DND-41 (cell line): ENCODE measurements around the gene ABL2.

ENCODE experiments used
- ATAC-seq: fragments of 200-7000 bp; cut with Tn5 transposase; 3 replicates; pipeline ENCODE4 v1.9.1; 2021; ENCODE audit warnings: low read depth; ENCODE audit not compliant: insufficient read depth
- DNase-seq: peaks from one replicate; pipeline ENCODE4 v3.0.0-alpha.2; 2020
- H2AFZ ChIP-seq: 2 replicates; pipeline ENCODE4 v1.6.0; 2012; ENCODE audit warnings: low read depth, low read length
- H3K27ac ChIP-seq: 2 replicates; pipeline ENCODE4 v1.5.1; 2012; ENCODE audit warnings: low read length, inconsistent platforms
- H3K27me3 ChIP-seq: fragments of 200-600 bp; sonication (generic); 2 replicates; pipeline ENCODE4 v1.6.0; 2012; ENCODE audit warnings: low read length, mild to moderate bottlenecking, inconsistent platforms; ENCODE audit not compliant: insufficient read depth, poor library complexity
- H3K36me3 ChIP-seq: 2 replicates; pipeline ENCODE4 v1.5.1; 2012; ENCODE audit warnings: low read length, inconsistent platforms; ENCODE audit not compliant: insufficient read depth
- H3K4me1 ChIP-seq: 2 replicates; pipeline ENCODE4 v1.5.1; 2012; ENCODE audit warnings: mild to moderate bottlenecking, low read length; ENCODE audit not compliant: insufficient read depth
- H3K4me2 ChIP-seq: 2 replicates; pipeline ENCODE4 v1.6.0; 2012; ENCODE audit warnings: mild to moderate bottlenecking, moderate library complexity, low read length, inconsistent platforms; ENCODE audit not compliant: insufficient read depth
- H3K4me3 ChIP-seq, 2 experiments: fragments of 200-600 bp in 1 of 2; shearing (Covaris generic) in 1 of 2; 2 replicates each; pipeline ENCODE4 v1.5.1; 2012 to 2016; ENCODE audit warnings: inconsistent platforms in 2 of 2, low read length in 2 of 2, mild to moderate bottlenecking in 2 of 2, low read depth in 1 of 2, moderate library complexity in 1 of 2
- H3K79me2 ChIP-seq: 2 replicates; pipeline ENCODE4 v1.6.0; 2012; ENCODE audit warnings: low read length, inconsistent platforms; ENCODE audit not compliant: insufficient read depth
- H3K9ac ChIP-seq: 2 replicates; pipeline ENCODE4 v1.6.0; 2012; ENCODE audit warnings: low read depth, mild to moderate bottlenecking, inconsistent platforms, low read length, moderate library complexity
- H3K9me3 ChIP-seq: 2 replicates; pipeline ENCODE4 v1.5.1; 2012; ENCODE audit warnings: low read length, moderate library complexity, mild to moderate bottlenecking, inconsistent platforms; ENCODE audit not compliant: insufficient read depth, severe bottlenecking
- H4K20me1 ChIP-seq: 2 replicates; pipeline ENCODE4 v1.6.0; 2012; ENCODE audit warnings: low read length; ENCODE audit not compliant: insufficient read depth
- EZH2 ChIP-seq: IDR thresholded peaks from 3 replicates; pipeline ENCODE4 v1.6.1; 2012; ENCODE audit warnings: borderline replicate concordance, low read depth, mild to moderate bottlenecking, moderate library complexity, low read length, inconsistent platforms; ENCODE audit not compliant: severe bottlenecking
- TF ChIP-seq, protein P1 (sequence below): IDR thresholded peaks from 2 replicates; pipeline ENCODE4 v1.5.1; 2012; ENCODE audit warnings: borderline replicate concordance, low read length, moderate library complexity, mild to moderate bottlenecking; ENCODE audit not compliant: poor library complexity, severe bottlenecking; ENCODE audit errors: extremely low read depth

The ABL2 gene

DNA sequence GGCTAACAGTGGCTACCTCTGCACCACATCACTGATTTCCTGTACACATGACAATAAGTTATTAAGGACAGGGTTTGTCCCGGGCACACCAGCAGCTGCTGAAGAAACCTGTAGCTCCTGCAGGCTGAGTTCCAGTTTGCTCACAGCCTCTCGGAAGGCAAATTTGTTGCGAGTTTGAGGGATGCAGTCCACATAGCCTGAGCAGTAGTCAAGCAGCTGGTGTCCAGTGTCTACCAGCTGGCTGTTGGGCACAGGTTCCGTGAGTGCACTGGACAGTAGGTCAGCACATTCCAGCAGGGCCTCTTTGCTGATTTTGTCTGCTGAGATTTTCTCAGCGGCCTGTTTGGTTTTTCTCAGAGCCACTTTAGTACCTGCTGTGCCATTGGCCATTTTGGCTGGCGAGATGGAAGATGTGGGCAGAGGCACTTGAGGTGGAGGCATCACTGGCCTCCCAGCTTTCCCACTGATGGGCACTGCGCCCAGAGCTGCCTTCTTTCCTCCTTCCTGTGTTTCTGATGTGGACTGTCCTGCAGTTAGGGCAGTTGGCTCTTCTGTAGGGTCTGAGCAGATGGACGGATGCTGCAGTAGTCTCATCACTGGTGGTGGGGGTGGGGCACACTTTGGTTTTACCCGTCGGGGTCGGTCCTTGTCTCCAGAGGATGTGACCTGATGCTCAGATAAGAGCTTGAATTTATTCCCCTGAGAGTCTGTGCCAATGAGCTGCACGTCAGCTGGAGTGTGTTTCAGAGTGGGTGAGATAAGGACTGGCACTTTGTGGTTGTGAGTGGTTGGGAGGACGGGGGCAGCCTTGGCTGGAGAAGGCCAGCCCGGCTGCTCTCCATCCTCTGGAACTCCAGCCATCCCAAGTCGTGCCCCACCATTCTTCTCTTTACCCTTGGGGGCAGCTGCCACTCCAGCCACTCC, 121.5 kb downstream of the ABL2 start:
- Histone ChIP-seq H3K27ac (no peak overlapping the region), H3K4me1 (no peaks in the 10 kb centered on the region), H3K4me2 (no peak overlapping the region), H4K20me1 (no peaks in the 10 kb centered on the region), H3K27me3 (no peaks in the 10 kb centered on the region), H3K9ac (no peak overlapping the region), H3K79me2 (no peaks in the 10 kb centered on the region), H2AFZ (no peak overlapping the region), H3K36me3 (peaks cover 43% of the 10 kb centered on the region), H3K9me3 (no peaks in the 10 kb centered on the region), H3K4me3 (no peak overlapping the region)
- no peak for TF ChIP-seq EZH2
- TF ChIP-seq, protein P1, sequence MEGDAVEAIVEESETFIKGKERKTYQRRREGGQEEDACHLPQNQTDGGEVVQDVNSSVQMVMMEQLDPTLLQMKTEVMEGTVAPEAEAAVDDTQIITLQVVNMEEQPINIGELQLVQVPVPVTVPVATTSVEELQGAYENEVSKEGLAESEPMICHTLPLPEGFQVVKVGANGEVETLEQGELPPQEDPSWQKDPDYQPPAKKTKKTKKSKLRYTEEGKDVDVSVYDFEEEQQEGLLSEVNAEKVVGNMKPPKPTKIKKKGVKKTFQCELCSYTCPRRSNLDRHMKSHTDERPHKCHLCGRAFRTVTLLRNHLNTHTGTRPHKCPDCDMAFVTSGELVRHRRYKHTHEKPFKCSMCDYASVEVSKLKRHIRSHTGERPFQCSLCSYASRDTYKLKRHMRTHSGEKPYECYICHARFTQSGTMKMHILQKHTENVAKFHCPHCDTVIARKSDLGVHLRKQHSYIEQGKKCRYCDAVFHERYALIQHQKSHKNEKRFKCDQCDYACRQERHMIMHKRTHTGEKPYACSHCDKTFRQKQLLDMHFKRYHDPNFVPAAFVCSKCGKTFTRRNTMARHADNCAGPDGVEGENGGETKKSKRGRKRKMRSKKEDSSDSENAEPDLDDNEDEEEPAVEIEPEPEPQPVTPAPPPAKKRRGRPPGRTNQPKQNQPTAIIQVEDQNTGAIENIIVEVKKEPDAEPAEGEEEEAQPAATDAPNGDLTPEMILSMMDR: no peak
- DNase-seq: no peak
- ATAC-seq: no peak

DNA sequence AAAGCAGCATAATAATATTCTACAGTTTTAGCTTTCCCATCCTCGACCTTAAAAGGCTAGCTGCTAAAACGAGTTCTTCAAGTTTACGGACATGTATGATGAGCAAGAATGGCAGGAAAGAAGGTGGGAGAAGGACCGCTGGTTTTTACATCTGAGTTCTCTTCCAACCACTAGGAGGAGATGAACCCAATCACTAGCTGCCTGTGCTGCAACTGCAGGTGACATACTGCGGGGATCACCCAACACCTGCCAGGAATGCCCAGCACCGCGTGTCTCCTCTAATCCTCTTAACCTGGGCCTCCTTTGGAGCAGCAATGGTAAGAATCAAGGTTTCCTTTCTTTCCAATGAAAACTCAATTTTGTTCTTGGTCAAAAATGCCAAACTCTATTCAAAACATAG, 124.1 kb downstream of the ABL2 start:
- Histone ChIP-seq H4K20me1 (no peaks in the 10 kb centered on the region), H3K36me3 (peaks cover 29% of the 10 kb centered on the region), H3K27me3 (no peaks in the 10 kb centered on the region), H3K27ac (no peak overlapping the region), H3K4me1 (no peaks in the 10 kb centered on the region), H3K4me2 (no peak overlapping the region), H3K4me3 (no peak overlapping the region), H3K9me3 (no peaks in the 10 kb centered on the region), H3K79me2 (no peaks in the 10 kb centered on the region), H2AFZ (no peak overlapping the region), H3K9ac (no peak overlapping the region)
- no peak for DNase-seq
- 0 out of 3 replicates have a peak, but pooled peaks have one; percentile 47 for ATAC-seq
- TF ChIP-seq EZH2: no peak
- TF ChIP-seq, protein P1: peak; percentile 45

DNA sequence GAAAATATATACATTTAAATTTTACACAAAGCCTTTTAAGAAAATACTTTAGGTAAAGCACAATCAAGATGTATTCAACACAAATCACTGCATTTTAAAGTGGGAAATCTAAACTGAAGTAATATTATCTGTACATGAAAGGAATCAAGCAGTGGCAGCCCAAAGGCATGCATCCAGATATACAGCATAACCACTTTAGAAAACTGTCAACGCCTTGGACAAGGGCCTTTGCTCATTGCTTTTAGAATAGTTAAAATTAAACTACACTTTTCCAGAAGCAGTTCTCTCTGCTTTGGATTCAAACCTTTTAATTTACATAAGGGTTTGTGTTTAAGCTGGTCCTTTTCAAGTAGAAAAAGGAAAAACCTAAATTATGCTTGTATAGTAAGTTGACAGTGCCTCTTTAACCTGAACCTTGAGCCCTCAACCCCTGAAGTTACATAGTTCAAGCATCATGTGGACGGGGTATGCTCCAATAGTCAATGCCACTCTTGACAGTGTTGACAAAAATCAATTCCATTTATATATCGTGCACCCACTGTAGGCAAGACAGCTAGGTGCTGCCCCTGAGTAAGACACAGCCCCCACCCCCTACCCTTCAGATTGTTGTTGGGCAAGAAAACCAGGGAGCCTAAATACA, 124.7 kb downstream of the ABL2 start:
- Histone ChIP-seq H3K4me1 (no peaks in the 10 kb centered on the region), H3K36me3 (peaks cover 24% of the 10 kb centered on the region), H3K79me2 (no peaks in the 10 kb centered on the region)

More for the DNA sequence above, 124.7 kb downstream of the ABL2 start:
- Histone ChIP-seq H3K27ac (no peak overlapping the region), H3K27me3 (no peaks in the 10 kb centered on the region), H2AFZ (no peak overlapping the region), H3K9ac (no peak overlapping the region), H3K4me3 (no peak overlapping the region), H3K9me3 (no peaks in the 10 kb centered on the region), H3K4me2 (no peak overlapping the region), H4K20me1 (no peaks in the 10 kb centered on the region)
- TF ChIP-seq, protein P1: no peak
- no peak for TF ChIP-seq EZH2
- no peak for ATAC-seq
- DNase-seq: no peak
